NCI-H1436 treated with DMSO at 0.1 percent for 48 hours (cell line): ENCODE data around the gene ALDH9A1.
"Not testable (repeated sequence)": the region's sequence is repeated elsewhere in the genome, so short reads cannot be mapped to it uniquely, and the experiment has no call there.

ENCODE experiments used
- DNase-seq: peaks from one replicate; lab custom pipeline; 2025; lab: John Stamatoyannopoulos, UW

ALDH9A1 gene

GRCh38 chr1:165645654-165646366 lies 52.6 kb downstream of the ALDH9A1 start:
- DNase-seq, result no peak

- DNase-seq, result no peak
Measured at GRCh38 chr1:165644064-165644735, 54.2 kb downstream of the ALDH9A1 start.

GRCh38 chr1:165641231-165641987 lies 57.0 kb downstream of the ALDH9A1 start:
- DNase-seq, result no peak

GRCh38 chr1:165639821-165640623 lies 58.3 kb downstream of the ALDH9A1 start:
- DNase-seq, result no peak

GRCh38 chr1:165638211-165638610 lies 60.2 kb downstream of the ALDH9A1 start:
- not testable (repeated sequence) for DNase-seq

- no peak for DNase-seq
Measured at GRCh38 chr1:165637427-165637826, 60.9 kb downstream of the ALDH9A1 start.

- no peak for DNase-seq
Measured at GRCh38 chr1:165635823-165636222, 62.5 kb downstream of the ALDH9A1 start.

GRCh38 chr1:165635329-165635728 lies 63.0 kb downstream of the ALDH9A1 start:
- no peak for DNase-seq

- DNase-seq, result no peak
Measured at GRCh38 chr1:165634154-165634921, 64.0 kb downstream of the ALDH9A1 start.

GRCh38 chr1:165633614-165634013 lies 64.7 kb downstream of the ALDH9A1 start:
- DNase-seq, result no peak

- no peak for DNase-seq
Measured at GRCh38 chr1:165632491-165632890, 65.9 kb downstream of the ALDH9A1 start.

GRCh38 chr1:165632152-165632469 lies 66.3 kb downstream of the ALDH9A1 start:
- no peak for DNase-seq

- no peak for DNase-seq
Measured at GRCh38 chr1:165631342-165632151, 66.8 kb downstream of the ALDH9A1 start.

- peak; percentile 86 for DNase-seq
Measured at GRCh38 chr1:165630629-165631341, 67.6 kb downstream of the ALDH9A1 start, which contains the start of gene MGST3. Gene MGST3, plus strand, starts transcription at chr1:165631234. Its CDS starts 18,614 bp downstream, at chr1:165649848.

GRCh38 chr1:165629848-165630628 lies 68.3 kb downstream of the ALDH9A1 start:
- DNase-seq, result no peak

GRCh38 chr1:165629151-165629550 lies 69.2 kb downstream of the ALDH9A1 start:
- no peak for DNase-seq

- no peak for DNase-seq
Measured at GRCh38 chr1:165628147-165628822, 70.1 kb downstream of the ALDH9A1 start.

GRCh38 chr1:165624441-165624840 lies 73.9 kb downstream of the ALDH9A1 start:
- DNase-seq, result no peak
